Measurements from ENCODE around the gene ZNF354C. TPM values are rescaled to one million over a fixed set of nuclear protein-coding genes. Genes with fewer than 3 reads are reported as not detected.

Gene ZNF354C
- polyA plus RNA-seq, 1 donor from 2014 or later: 6.1 TPM

DNA sequence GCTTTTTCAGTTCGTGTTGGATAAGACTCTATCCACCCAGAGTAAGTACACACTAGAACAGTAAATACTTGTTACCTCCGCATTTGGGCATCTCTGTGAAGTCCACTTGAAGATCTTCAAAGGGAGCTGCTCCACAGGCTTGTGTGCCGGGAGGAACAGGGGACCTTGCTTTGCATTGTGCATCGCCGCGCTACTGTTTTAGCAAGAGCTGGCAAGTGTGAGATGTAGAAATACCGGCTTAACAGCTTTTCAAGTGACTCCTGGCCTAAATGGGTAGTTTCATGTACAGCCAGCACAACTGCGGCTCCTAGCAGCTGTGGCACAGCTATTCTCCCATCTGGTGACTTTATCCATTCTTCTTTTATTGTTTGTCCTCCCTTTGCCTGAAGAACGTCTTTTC lies 8.4 kb upstream of the ZNF354C start:
- no peak for TF ChIP-seq EZH2 (IDR thresholded peaks at IDR 0.05; ENCODE audit: borderline replicate concordance, insufficient read depth, low read length, poor library complexity, severe bottlenecking)
- TF ChIP-seq MXI1 (conservative IDR thresholded peaks at IDR 0.05; ENCODE audit: poor library complexity, severe bottlenecking): no peak
- no peak for TF ChIP-seq CTCF (IDR thresholded peaks at IDR 0.05; ENCODE audit: poor library complexity, severe bottlenecking)
- TF ChIP-seq POLR2AphosphoS5 (IDR thresholded peaks at IDR 0.05): no peak
- TF ChIP-seq SMC3 (conservative IDR thresholded peaks at IDR 0.05; ENCODE audit: poor library complexity): no peak
- no peak for TF ChIP-seq RAD21 (conservative IDR thresholded peaks at IDR 0.05)
- no peaks in the 10 kb centered on the region for H3K9me2 ChIP-seq (ENCODE audit: insufficient read depth, low read length)
- H3K27ac ChIP-seq (ENCODE audit: low read length): no peak overlapping the region
- H3F3A ChIP-seq (ENCODE audit: insufficient read depth, low read length, poor library complexity, severe bottlenecking): no peaks in the 10 kb centered on the region
- H3K9me3 ChIP-seq (ENCODE audit: low read length): no peaks in the 10 kb centered on the region
- H4K20me1 ChIP-seq (ENCODE audit: insufficient read depth): no peaks in the 10 kb centered on the region
- H3K36me3 ChIP-seq (ENCODE audit: insufficient read depth, low read length): no peaks in the 10 kb centered on the region
- no peak overlapping the region for H3K9ac ChIP-seq (ENCODE audit: low read length)
- H3K4me2 ChIP-seq (ENCODE audit: low read length): no peak overlapping the region
- H3K79me2 ChIP-seq (replicated peaks; ENCODE audit: insufficient read depth, low read length): no peaks in the 10 kb centered on the region
- no peak overlapping the region for H2AFZ ChIP-seq (ENCODE audit: low read depth, low read length)
- no peaks in the 10 kb centered on the region for H3K27me3 ChIP-seq (ENCODE audit: insufficient read depth, low read depth, low read length)
- H3K4me3 ChIP-seq (ENCODE audit: low read length): no peak overlapping the region

- no peak overlapping the region for H3K27ac ChIP-seq (ENCODE audit: low read length)
- no peak overlapping the region for H3K9ac ChIP-seq (ENCODE audit: low read length)
- no peaks in the 10 kb centered on the region for H3K36me3 ChIP-seq (ENCODE audit: insufficient read depth, low read length)
- no peaks in the 10 kb centered on the region for H3K9me3 ChIP-seq (ENCODE audit: low read length)
- no peaks in the 10 kb centered on the region for H3F3A ChIP-seq (ENCODE audit: insufficient read depth, low read length, poor library complexity, severe bottlenecking)
- H3K4me3 ChIP-seq (ENCODE audit: low read length): no peak overlapping the region
- no peaks in the 10 kb centered on the region for H3K27me3 ChIP-seq (ENCODE audit: insufficient read depth, low read depth, low read length)
- H3K79me2 ChIP-seq (replicated peaks; ENCODE audit: insufficient read depth, low read length): no peaks in the 10 kb centered on the region
- no peak overlapping the region for H3K4me2 ChIP-seq (ENCODE audit: low read length)
- no peaks in the 10 kb centered on the region for H3K9me2 ChIP-seq (ENCODE audit: insufficient read depth, low read length)
- H2AFZ ChIP-seq (ENCODE audit: low read depth, low read length): no peak overlapping the region
- H4K20me1 ChIP-seq (ENCODE audit: insufficient read depth): no peaks in the 10 kb centered on the region
- TF ChIP-seq CTCF (IDR thresholded peaks at IDR 0.05; ENCODE audit: poor library complexity, severe bottlenecking): no peak
- TF ChIP-seq EP300 (conservative IDR thresholded peaks at IDR 0.05; ENCODE audit: poor library complexity, severe bottlenecking): no peak
- TF ChIP-seq TAF1 (IDR thresholded peaks at IDR 0.05; ENCODE audit: low read depth): no peak
- TF ChIP-seq SMC3 (conservative IDR thresholded peaks at IDR 0.05; ENCODE audit: poor library complexity): no peak
- no peak for TF ChIP-seq POLR2AphosphoS5 (IDR thresholded peaks at IDR 0.05)
- TF ChIP-seq RAD21 (conservative IDR thresholded peaks at IDR 0.05): no peak
- TF ChIP-seq REST (IDR thresholded peaks at IDR 0.05; ENCODE audit: borderline replicate concordance): no peak
- TF ChIP-seq MXI1 (conservative IDR thresholded peaks at IDR 0.05; ENCODE audit: poor library complexity, severe bottlenecking): no peak
- no peak for TF ChIP-seq EZH2 (IDR thresholded peaks at IDR 0.05; ENCODE audit: borderline replicate concordance, insufficient read depth, low read length, poor library complexity, severe bottlenecking)
Measured at GRCh38 chr5:179054036-179054785, 6.0 kb upstream of the ZNF354C start.
